Esophagus squamous epithelium (tissue), 4 donors: ENCODE data around the gene TRIM49.
"Not testable (repeated sequence)": the region's sequence is repeated elsewhere in the genome, so short reads cannot be mapped to it uniquely, and the experiment has no call there.

Source experiments
- POLR2A ChIP-seq, 4 donors: fragments of 450-650 bp; IDR thresholded peaks; one replicate each; pipeline ENCODE4 v1.6.1; 2017; ENCODE audit warnings: antibody characterized with exemption in 4 of 4, mild to moderate bottlenecking in 4 of 4, moderate library complexity in 3 of 4
- TF ChIP-seq, protein P1 (sequence below), 6 experiments: fragments of 450-650 bp in 4 of 6; fragments of 200-600 bp in 2 of 6; sonication (generic) in 2 of 6; IDR thresholded peaks; one replicate each; pipeline ENCODE4 v1.5.1; 2016 to 2019; ENCODE audit warnings: antibody characterized with exemption in 6 of 6, mild to moderate bottlenecking in 4 of 6, moderate library complexity in 4 of 6

DNA sequence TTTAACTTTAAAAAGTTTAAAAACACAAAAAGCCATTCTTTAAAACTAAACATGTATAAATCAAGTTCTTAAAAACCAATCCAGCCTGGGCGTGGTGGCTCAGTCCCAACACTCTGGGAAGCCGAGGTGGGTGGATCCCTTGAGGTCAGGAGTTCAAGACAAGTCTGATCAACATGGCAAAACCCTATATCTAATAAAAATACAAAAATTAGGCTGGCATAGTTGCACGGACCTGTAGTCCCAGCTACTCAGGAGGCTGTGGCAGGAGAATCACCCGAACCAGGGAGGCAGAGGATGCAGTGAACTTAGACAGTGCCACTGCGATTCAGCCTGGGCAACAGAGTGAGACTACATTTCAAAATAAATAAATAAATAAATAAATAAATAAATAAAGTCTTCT, 5.2 kb upstream of the TRIM49 start:
- TF ChIP-seq, protein P1, sequence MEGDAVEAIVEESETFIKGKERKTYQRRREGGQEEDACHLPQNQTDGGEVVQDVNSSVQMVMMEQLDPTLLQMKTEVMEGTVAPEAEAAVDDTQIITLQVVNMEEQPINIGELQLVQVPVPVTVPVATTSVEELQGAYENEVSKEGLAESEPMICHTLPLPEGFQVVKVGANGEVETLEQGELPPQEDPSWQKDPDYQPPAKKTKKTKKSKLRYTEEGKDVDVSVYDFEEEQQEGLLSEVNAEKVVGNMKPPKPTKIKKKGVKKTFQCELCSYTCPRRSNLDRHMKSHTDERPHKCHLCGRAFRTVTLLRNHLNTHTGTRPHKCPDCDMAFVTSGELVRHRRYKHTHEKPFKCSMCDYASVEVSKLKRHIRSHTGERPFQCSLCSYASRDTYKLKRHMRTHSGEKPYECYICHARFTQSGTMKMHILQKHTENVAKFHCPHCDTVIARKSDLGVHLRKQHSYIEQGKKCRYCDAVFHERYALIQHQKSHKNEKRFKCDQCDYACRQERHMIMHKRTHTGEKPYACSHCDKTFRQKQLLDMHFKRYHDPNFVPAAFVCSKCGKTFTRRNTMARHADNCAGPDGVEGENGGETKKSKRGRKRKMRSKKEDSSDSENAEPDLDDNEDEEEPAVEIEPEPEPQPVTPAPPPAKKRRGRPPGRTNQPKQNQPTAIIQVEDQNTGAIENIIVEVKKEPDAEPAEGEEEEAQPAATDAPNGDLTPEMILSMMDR (IDR thresholded peaks at IDR 0.05), result not testable (repeated sequence)
- TF ChIP-seq POLR2A (IDR thresholded peaks at IDR 0.05), result not testable (repeated sequence)
